ENCODE data around the gene SLC9A5.

SLC9A5 gene

DNA sequence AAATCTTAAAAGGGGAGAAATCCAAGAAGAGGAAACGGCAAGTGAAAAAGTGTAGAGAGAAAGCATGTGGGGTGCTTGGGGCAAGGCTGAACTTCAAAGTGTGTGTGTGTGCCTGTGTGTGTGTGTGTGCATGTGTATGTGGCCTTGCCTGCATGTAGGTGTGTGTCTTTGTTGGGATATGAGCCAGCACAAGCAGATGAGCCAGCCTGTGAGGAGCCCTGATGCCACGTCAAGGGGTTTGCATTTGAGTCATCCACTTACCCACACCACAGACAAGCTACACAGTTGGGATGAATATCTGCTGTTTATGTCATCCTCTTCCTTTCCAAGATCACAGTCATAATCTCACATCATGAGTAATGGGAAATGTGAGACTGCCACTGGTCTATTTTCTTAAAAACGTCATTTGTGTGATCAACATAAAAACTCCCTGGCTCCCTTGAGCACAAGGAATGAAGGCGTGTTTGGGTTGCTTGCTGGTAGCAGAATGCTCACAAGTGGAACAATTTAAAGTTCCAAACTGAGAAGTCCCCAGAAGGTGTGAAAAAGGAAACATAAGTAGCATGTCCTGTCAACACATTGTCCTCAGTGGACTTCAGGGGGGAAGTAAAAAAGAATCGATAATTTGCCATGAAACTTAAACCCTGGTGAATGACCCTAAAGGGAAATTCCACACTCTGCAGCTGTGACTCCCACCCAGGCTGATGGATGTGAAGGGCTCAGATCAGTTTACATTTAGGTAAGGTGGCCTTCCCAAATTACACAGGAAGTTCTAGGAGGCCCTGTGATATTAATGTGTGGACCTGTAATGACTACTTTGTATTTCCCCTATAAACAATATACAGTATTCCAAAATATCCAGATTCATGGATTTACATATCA lies 63.1 kb downstream of the SLC9A5 start:
- DNase-seq (ENCODE audit: low read depth in 2 of 2): no peak

DNA sequence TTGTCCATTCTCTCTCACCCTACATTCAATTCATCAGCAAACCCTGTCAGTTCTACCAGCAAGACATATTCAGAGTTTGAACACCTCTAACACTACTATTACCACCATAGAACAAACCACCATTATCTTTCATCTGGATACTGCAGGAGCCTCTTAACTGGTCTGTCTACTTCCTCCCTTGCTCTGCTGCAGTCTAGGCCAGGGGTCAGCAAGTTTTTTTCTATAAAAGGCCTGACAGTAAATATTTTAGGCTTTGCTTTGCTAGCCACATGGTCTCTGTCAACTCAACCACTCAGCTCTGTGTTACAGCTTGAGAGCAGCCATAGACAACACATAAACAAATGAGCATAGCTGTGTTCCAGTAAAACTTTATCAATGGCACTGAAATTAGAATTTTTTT lies 63.9 kb downstream of the SLC9A5 start:
- no peak for DNase-seq (ENCODE audit: low read depth in 2 of 2)

DNA sequence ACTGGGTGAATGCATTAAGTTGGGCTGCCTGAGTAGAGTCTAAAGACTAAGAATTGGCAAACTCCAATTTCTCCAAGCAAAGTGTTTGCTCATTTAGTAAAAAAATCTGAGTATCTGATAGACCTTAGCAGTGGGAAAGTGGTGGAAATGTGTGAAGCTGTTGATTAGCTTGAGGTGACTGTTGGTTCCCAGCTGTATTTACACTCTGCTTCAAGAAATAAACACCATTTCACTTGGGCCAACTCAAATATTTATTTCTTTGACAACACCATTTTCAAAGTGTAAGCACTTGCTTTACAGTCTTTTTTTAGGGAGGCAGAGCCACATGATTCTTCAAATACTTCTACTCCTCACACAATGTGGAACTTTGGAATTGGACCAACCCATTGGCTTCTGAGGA lies 69.1 kb downstream of the SLC9A5 start:
- DNase-seq (ENCODE audit: low read depth in 2 of 2): no peak

Data from stimulated activated CD8-positive, alpha-beta memory T cell treated with anti-CD3 and anti-CD28 coated beads, Interleukin-7, amount 100 ng/mL, for 1 hour (primary cell).